GM12873 (cell line): ENCODE measurements around the gene LENG9.

Experiments used
- CTCF ChIP-seq: IDR thresholded peaks from 2 replicates; pipeline ENCODE4 v1.5.1; 2012; ENCODE audit warnings: low read depth, mild to moderate bottlenecking, moderate library complexity, low read length, control low read depth; ENCODE audit not compliant: insufficient read depth; ENCODE audit errors: missing control alignments

Gene LENG9

GRCh38 chr19:54475706-54476105, 12.1 kb upstream of the LENG9 start:
- no peak for TF ChIP-seq CTCF

GRCh38 chr19:54473892-54474372, 10.4 kb upstream of the LENG9 start:
- TF ChIP-seq CTCF: no peak

GRCh38 chr19:54473071-54473891, 9.7 kb upstream of the LENG9 start, which contains the start of gene CDC42EP5:
TSS of gene CDC42EP5 (minus strand) at chr19:54473296. CDS start at chr19:54465547, 7,749 bp downstream.
- no peak for TF ChIP-seq CTCF

GRCh38 chr19:54470991-54471782, 7.6 kb upstream of the LENG9 start:
- TF ChIP-seq CTCF: no peak

- no peak for TF ChIP-seq CTCF
Observed at GRCh38 chr19:54470276-54470887, 6.8 kb upstream of the LENG9 start.

- TF ChIP-seq CTCF: no peak
Observed at GRCh38 chr19:54469496-54469934, 5.9 kb upstream of the LENG9 start.
